T-cell (primary cell): ENCODE results near the gene TSPAN2. TPM values are rescaled to one million over a fixed set of nuclear protein-coding genes. Genes with fewer than 3 reads are reported as not detected.

ENCODE experiments used
- ATAC-seq, 4 experiments: fragments of 200-7000 bp in 3 of 4; fragments of 150-1000 bp in 1 of 4; cut with Tn5 transposase; replicated peaks in 1 of 4; 1 replicate in 3 of 4; 2 replicates in 1 of 4; pipeline ENCODE4 v1.10.0; 2021; ENCODE audit warnings: moderate library complexity in 3 of 4, mild to moderate bottlenecking in 2 of 4, moderate number of reproducible peaks in 1 of 4
- CTCF ChIA-PET, 2 donors: fragments of 300-600 bp; sonication (Branson Sonifier 250); formaldehyde crosslinking; loops; one replicate each; lab custom pipeline; 2022; ENCODE audit warnings: antibody characterized with exemption in 2 of 2; lab: Charles Lee
- POLR2A ChIA-PET, 2 donors: fragments of 300-600 bp; sonication (Branson Sonifier 250); formaldehyde crosslinking; loops; one replicate each; lab custom pipeline; 2022; ENCODE audit warnings: antibody characterized with exemption in 2 of 2; lab: Charles Lee
- DNase-seq, 35 experiments: peaks; one replicate each; pipeline versions ENCODE4 v3.0.0 to v3.0.0-alpha.2; 2013 to 2023
- H3K27ac ChIP-seq: one replicate; pipeline ENCODE4 v1.5.1; 2013; ENCODE audit warnings: low read length
- H3K27me3 ChIP-seq, 2 experiments: replicated peaks in 1 of 2; 1 replicate in 1 of 2; 2 replicates in 1 of 2; pipeline versions ENCODE4 v1.6.1 to v1.7.0; 2013; ENCODE audit warnings: low read length in 1 of 2, mixed read lengths in 1 of 2; ENCODE audit not compliant: control insufficient read depth in 2 of 2, insufficient read depth in 2 of 2; ENCODE audit errors: extremely low read depth in 1 of 2
- H3K36me3 ChIP-seq, 2 donors: 1 replicate in 1 of 2; 2 replicates in 1 of 2; pipeline versions ENCODE4 v1.6.1 to v1.7.0; 2013; ENCODE audit warnings: low read length in 1 of 2; ENCODE audit not compliant: control insufficient read depth in 2 of 2, insufficient read depth in 1 of 2; ENCODE audit errors: extremely low read depth in 1 of 2
- H3K4me1 ChIP-seq, 2 experiments: 1 replicate in 1 of 2; 2 replicates in 1 of 2; pipeline versions ENCODE4 v1.6.1 to v1.7.0; 2013; ENCODE audit warnings: low read length in 2 of 2, mixed read lengths in 1 of 2; ENCODE audit not compliant: insufficient read depth in 2 of 2, control insufficient read depth in 1 of 2; ENCODE audit errors: extremely low read depth in 1 of 2
- H3K4me3 ChIP-seq, 2 donors: 1 replicate in 1 of 2; 2 replicates in 1 of 2; pipeline versions ENCODE4 v1.5.1 to v1.7.0; 2013; ENCODE audit warnings: mild to moderate bottlenecking in 2 of 2, low read length in 1 of 2, moderate library complexity in 1 of 2; ENCODE audit not compliant: control insufficient read depth in 1 of 2; ENCODE audit errors: extremely low read depth in 1 of 2
- H3K9me3 ChIP-seq: 2 replicates; pipeline ENCODE4 v1.7.0; 2013
- H3K27ac Mint-ChIP-seq, 2 donors: one replicate each; pipeline ENCODE4 v1.8.0; 2020 to 2021; ENCODE audit warnings: mild to moderate bottlenecking in 2 of 2, mixed read lengths in 2 of 2
- H3K27me3 Mint-ChIP-seq, 2 donors: one replicate each; pipeline ENCODE4 v1.8.0; 2021 to 2022; ENCODE audit warnings: mixed read lengths in 2 of 2
- H3K36me3 Mint-ChIP-seq: one replicate; pipeline ENCODE4 v1.8.0; 2021; ENCODE audit warnings: mixed read lengths
- H3K4me1 Mint-ChIP-seq, 3 donors: one replicate each; pipeline ENCODE4 v1.8.0; 2020 to 2022; ENCODE audit warnings: mixed read lengths in 3 of 3, mild to moderate bottlenecking in 1 of 3
- H3K4me3 Mint-ChIP-seq, 3 donors: one replicate each; pipeline ENCODE4 v1.8.0; 2020 to 2022; ENCODE audit warnings: mild to moderate bottlenecking in 3 of 3, mixed read lengths in 3 of 3, moderate library complexity in 3 of 3
- H3K9me3 Mint-ChIP-seq, 3 donors: one replicate each; pipeline ENCODE4 v1.8.0; 2020 to 2022; ENCODE audit warnings: mixed read lengths in 3 of 3
- WGBS: methylation state at CpG from one replicate; pipeline ENCODE4 v1.1.5; 2013; ENCODE audit warnings: missing lambda C conversion rate; ENCODE audit not compliant: insufficient coverage; 5-methylcytosine and 5-hydroxymethylcytosine counted together
- total RNA-seq, 35 experiments: library from RNA in 6 of 35; stranded (reverse) in 6 of 35; fragments of 120-200 nt in 1 of 35; gene quantifications; one replicate each; pipeline versions ENCODE4 v1.2.1 to v1.2.4 and lab custom pipeline; 2013 to 2026

Gene TSPAN2
- total RNA-seq, 5 donors from 2014 or later (not counting 1 experiment from before 2014, with no cell fraction given): 2.1 to 8.7 (median 4.0) TPM

DNA sequence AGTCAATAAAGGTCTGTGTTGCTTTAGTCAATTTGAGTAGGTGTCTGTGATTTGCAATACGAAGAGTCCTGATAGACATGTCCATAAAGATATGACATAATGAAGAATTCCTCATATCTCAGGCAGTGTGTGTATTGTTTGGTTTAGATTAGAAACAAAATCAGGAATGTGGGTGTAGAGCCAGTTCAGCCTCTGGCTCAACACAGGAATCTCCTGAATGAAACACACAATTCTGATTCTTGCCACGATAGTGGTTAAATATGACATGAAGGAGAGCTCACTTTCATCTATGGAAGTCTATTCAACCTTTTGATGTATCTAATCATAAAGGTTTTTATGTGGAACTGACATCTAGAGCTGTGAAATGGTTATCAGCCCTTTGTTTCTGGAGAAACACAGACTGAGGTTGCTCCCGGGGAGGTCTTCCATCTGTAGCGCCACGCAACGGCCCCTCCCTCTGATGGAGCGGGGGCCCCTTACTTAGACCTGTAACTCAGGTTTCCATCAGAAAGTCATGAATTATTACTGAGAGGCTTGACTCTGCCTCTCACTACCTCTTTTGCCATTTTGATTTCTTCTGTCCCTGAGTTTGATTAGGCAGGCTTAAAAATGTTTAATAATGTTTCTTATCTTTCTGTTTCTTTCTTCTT is 19.5 kb downstream of the TSPAN2 start:
- Mint-ChIP-seq H3K4me1 (peaks cover 35 to 52% (median 48%) of the 10 kb centered on the region in 3 donors), H3K27me3 (no peaks in the 10 kb centered on the region), H3K36me3 (no peaks in the 10 kb centered on the region), H3K9me3 (no peaks in the 10 kb centered on the region), H3K27ac (no peak overlapping the region), H3K4me3 (no peak overlapping the region)
- Histone ChIP-seq H3K27me3 (no peaks in the 10 kb centered on the region), H3K27ac (no peak overlapping the region), H3K9me3 (no peaks in the 10 kb centered on the region), H3K4me1 (peaks cover 3 to 5% of the 10 kb centered on the region in 2 experiments), H3K4me3 (no peak overlapping the region), H3K36me3 (no peaks in the 10 kb centered on the region)
- ChIA-PET POLR2A (no interaction called here), CTCF (interaction anchor here in 1 of 2 donors (0.6 kb wide), 1 partner anchor 20 kb away, joined by 3 read pairs; no protein-coding TSS in a partner anchor)
- DNase-seq: no peak
- peak in 1 of 4 experiments; percentile 33 for ATAC-seq
- 77% methylated on average over 4 of the region's 7 CpGs for WGBS

DNA sequence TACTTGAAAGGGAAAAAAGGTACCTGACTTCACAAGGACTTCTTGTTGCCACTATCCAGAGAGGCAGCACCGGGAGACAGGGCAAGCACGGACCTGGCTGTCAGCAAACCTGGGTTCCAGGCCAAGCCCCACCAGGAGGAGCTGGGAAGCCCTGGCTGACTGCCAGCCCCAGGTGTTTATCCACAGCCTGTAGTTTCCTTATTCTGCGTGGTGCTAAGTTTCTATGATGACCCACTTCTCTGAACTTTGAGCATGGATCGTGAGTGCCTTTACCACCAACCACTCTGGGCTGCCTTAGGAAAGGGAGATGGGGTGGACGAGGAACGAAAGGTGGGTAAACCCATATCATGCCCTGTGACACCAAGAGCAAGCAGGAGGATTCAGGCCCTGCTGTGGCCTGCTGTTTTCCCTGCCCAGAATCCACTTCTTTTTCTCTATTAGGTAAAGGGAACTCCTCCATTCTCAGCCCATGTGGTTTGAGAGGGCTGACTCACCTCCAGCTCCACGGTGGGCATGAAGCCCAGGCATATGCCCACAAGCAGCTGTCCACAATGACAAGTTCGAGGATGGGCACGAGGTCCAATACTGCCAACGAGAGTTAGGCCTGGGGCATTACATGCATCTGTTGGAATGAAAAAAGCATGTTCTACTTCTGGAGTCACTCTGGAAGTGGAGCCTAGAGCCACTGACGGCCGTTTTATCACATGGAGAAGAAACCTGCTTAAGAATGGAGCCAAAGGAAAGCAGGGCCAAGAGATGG is 20.3 kb downstream of the TSPAN2 start:
- Histone ChIP-seq H3K4me3 (no peak overlapping the region), H3K27me3 (no peaks in the 10 kb centered on the region), H3K9me3 (no peaks in the 10 kb centered on the region), H3K36me3 (no peaks in the 10 kb centered on the region), H3K4me1 (peaks cover 8 to 13% of the 10 kb centered on the region in 2 experiments), H3K27ac (no peak overlapping the region)
- ChIA-PET POLR2A (no interaction called here), CTCF (interaction anchor here in 1 of 2 donors (0.6 kb wide), 1 partner anchor 21 kb away, joined by 3 read pairs; no protein-coding TSS in a partner anchor)
- Mint-ChIP-seq H3K27ac (no peak overlapping the region), H3K9me3 (no peaks in the 10 kb centered on the region), H3K4me3 (no peak overlapping the region), H3K27me3 (no peaks in the 10 kb centered on the region), H3K36me3 (no peaks in the 10 kb centered on the region), H3K4me1 (peaks cover 41 to 58% (median 55%) of the 10 kb centered on the region in 3 donors)
- WGBS: 86% methylated on average over 8 of the region's 12 CpGs
- no peak for ATAC-seq
- no peak for DNase-seq

DNA sequence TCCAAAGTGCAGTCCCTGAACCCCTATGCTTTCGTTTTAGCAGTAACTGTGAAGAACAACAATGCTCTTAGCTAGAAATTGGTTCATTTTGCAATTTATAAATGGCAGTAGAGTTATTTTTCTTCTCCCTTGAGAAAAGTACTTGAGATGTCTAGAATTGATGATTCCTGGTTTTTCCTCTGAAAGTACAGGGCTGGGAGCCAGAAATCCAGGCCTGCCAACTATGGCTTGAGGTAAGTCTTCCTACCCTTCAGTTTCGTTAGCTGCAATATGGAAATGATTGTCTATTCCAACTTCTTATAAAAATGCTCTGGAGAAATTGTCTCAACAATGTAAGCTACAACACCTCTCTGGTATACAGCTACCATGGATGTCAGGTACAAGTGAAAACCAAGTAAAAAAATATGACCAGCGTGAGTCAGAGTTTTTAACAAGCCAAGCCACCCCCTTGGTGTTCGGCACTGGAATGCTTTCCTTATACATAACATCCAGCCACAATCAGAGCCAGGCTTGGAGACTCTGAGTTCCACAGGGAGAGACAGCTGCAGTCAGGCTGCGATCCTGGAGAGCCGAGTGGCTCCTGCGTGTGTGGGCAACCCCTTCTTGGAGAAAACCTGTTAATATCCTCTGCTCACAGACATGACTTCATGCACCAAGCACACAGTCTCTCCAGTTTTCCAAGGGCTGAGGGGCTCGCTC is 22.0 kb downstream of the TSPAN2 start:
- Mint-ChIP-seq H3K27ac (no peak overlapping the region), H3K4me3 (no peak overlapping the region), H3K9me3 (peaks cover 0 to 3% (median 0%) of the 10 kb centered on the region in 3 donors), H3K4me1 (peaks cover 55 to 66% (median 61%) of the 10 kb centered on the region in 3 donors), H3K36me3 (no peaks in the 10 kb centered on the region), H3K27me3 (no peaks in the 10 kb centered on the region)
- ATAC-seq (no peak), DNase-seq (no peak)
- Histone ChIP-seq H3K36me3 (no peaks in the 10 kb centered on the region), H3K4me1 (peaks cover 16 to 27% of the 10 kb centered on the region in 2 experiments), H3K4me3 (no peak overlapping the region), H3K27ac (no peak overlapping the region), H3K9me3 (no peaks in the 10 kb centered on the region), H3K27me3 (no peaks in the 10 kb centered on the region)
- CTCF ChIA-PET: interaction anchor here in 1 of 2 donors (0.6 to 1.3 kb wide), 2 partner anchors 14 to 42 kb away, joined by 4 to 6 read pairs; no protein-coding TSS in a partner anchor
- POLR2A ChIA-PET: interaction anchor here in 1 of 2 donors (1.2 kb wide), 1 partner anchor 19 kb away, joined by 4 read pairs; no protein-coding TSS in a partner anchor
- WGBS: 100% methylated on average over 5 of the region's 8 CpGs

DNA sequence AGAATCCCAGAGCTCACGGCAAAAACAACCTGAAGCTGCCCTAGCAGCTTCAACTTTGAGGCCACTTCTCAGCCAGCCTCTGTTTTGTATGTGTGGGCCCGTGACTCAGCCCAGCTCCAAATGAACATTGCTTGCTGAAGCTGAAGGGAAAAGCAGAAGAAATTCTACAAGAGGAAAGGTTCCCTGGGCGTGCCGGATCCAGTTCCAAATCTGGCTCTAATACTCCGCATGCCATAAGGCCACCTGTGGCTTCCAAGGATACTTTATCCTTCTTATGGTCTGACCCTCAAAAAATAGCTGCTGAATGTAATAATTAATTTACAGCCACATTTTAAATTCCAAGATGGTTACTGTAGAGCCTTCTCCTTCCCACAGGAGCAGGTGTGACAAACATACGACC is 24.3 kb downstream of the TSPAN2 start:
- DNase-seq (no peak), ATAC-seq (no peak)
- peaks cover 51 to 62% (median 56%) of the 10 kb centered on the region in 3 donors for H3K4me1 Mint-ChIP-seq
- H3K36me3 ChIP-seq: no peaks in the 10 kb centered on the region
- no peaks in the 10 kb centered on the region for H3K27me3 ChIP-seq
- ChIA-PET CTCF (interaction anchor here (0.8 to 1.8 kb wide), 5 partner anchors 12 to 49 kb away, joined by 3 to 5 read pairs (median 3); no protein-coding TSS in a partner anchor), POLR2A (interaction anchor here (0.6 to 2.3 kb wide), 4 partner anchors 16 to 34 kb away, joined by 3 to 8 read pairs (median 4); no protein-coding TSS in a partner anchor)
- no peak overlapping the region for H3K4me3 ChIP-seq
- H3K27ac ChIP-seq: no peak overlapping the region
- 100% methylated on average over 3 of the region's 6 CpGs for WGBS
- H3K9me3 Mint-ChIP-seq: peaks cover 0 to 3% (median 0%) of the 10 kb centered on the region in 3 donors
- peaks cover 22 to 33% of the 10 kb centered on the region in 2 experiments for H3K4me1 ChIP-seq
- H3K27me3 Mint-ChIP-seq: no peaks in the 10 kb centered on the region
- H3K4me3 Mint-ChIP-seq: no peak overlapping the region
- H3K36me3 Mint-ChIP-seq: no peaks in the 10 kb centered on the region
- no peaks in the 10 kb centered on the region for H3K9me3 ChIP-seq
- peak overlapping the region in 1 of 2 donors; percentile 28 for H3K27ac Mint-ChIP-seq

DNA sequence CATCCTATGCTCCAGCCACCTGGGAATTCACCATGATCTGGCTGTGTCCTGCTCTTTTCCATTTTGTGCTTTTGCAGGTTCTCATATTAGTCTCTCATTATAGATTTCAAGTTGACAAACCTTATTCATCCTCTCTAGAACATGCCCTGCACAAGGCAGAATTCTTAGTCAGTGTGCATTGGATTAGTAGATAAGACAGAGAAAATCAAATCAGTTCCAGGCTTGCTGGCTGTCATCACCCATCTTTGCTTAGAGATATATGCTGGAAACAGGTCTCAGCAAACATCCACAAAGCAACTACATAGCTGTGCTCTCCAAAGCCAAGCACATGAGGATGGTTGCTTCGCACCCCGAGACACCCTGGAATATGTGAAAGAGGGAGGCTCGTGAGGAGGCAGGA is 24.8 kb downstream of the TSPAN2 start:
- ATAC-seq: no peak
- H3K36me3 Mint-ChIP-seq: no peaks in the 10 kb centered on the region
- peak overlapping the region in 1 of 3 donors; percentile 75 for H3K4me3 Mint-ChIP-seq

More for the DNA sequence above, 24.8 kb downstream of the TSPAN2 start:
- peaks cover 22 to 33% of the 10 kb centered on the region in 2 experiments for H3K4me1 ChIP-seq
- H3K9me3 ChIP-seq: no peaks in the 10 kb centered on the region
- CTCF ChIA-PET: interaction anchor here in 1 of 2 donors (0.8 to 1.4 kb wide), 3 partner anchors 12 to 22 kb away, joined by 3 to 7 read pairs (median 4); no protein-coding TSS in a partner anchor
- no peak overlapping the region for H3K27ac ChIP-seq
- no peak for DNase-seq
- no CpG with 5 or more reads among the region's 3 CpGs for WGBS
- peaks cover 0 to 3% (median 0%) of the 10 kb centered on the region in 3 donors for H3K9me3 Mint-ChIP-seq
- no peaks in the 10 kb centered on the region for H3K27me3 ChIP-seq
- H3K27ac Mint-ChIP-seq: peak overlapping the region; percentile 59 to 100
- H3K4me1 Mint-ChIP-seq: peaks cover 45 to 57% (median 51%) of the 10 kb centered on the region in 3 donors
- no peaks in the 10 kb centered on the region for H3K36me3 ChIP-seq
- no peaks in the 10 kb centered on the region for H3K27me3 Mint-ChIP-seq
- no peak overlapping the region for H3K4me3 ChIP-seq
- POLR2A ChIA-PET: interaction anchor here (0.6 to 2.3 kb wide), 4 partner anchors 17 to 1119 kb away, joined by 3 to 8 read pairs (median 4); no protein-coding TSS in a partner anchor
